Endothelial cell of umbilical vein (primary cell): Measurements from ENCODE around the gene PHF3. TPM values are rescaled to one million over a fixed set of nuclear protein-coding genes. Genes with fewer than 3 reads are reported as not detected.

Experiments
- BruUV-seq: library from RNA; stranded (reverse); fragments of 400-500 nt; replicated peaks from 2 replicates; lab custom pipeline; 2021; lab: Mats Ljungman, UMichigan
- CTCF ChIA-PET: fragments of 300-600, 350-600 bp; sonication (Branson Sonifier 250); formaldehyde crosslinking; loops from one replicate; lab custom pipeline; 2021; ENCODE audit warnings: antibody characterized with exemption, inconsistent platforms; lab: Charles Lee
- POLR2A ChIA-PET: fragments of 300-600, 350-600 bp; sonication (Branson Sonifier 250); formaldehyde crosslinking; loops from one replicate; lab custom pipeline; 2021; ENCODE audit warnings: antibody characterized with exemption, inconsistent platforms; lab: Charles Lee
- DNase-seq: peaks from one replicate; pipeline ENCODE4 v3.0.0-alpha.2; 2011; ENCODE audit warnings: low read depth, low spot score
- FAIRE-seq: peaks from 2 replicates; lab custom pipeline; 2011; peaks lifted over from hg19 to GRCh38; lab: Jason Lieb, UNC
- H2AFZ ChIP-seq: 2 replicates; pipeline ENCODE4 v1.6.0; 2012; ENCODE audit warnings: low read depth, low read length, control low read depth, inconsistent platforms
- H3K27ac ChIP-seq: 2 replicates; pipeline ENCODE4 v1.5.1; 2011; ENCODE audit warnings: low read depth, mild to moderate bottlenecking, control low read depth, low read length, moderate library complexity; ENCODE audit not compliant: insufficient read depth
- H3K27me3 ChIP-seq, 2 experiments: 2 replicates each; pipeline versions ENCODE4 v1.6.0 to v1.6.1; 2011; ENCODE audit warnings: low read length in 2 of 2, mixed read lengths in 1 of 2; ENCODE audit not compliant: control insufficient read depth in 2 of 2, insufficient read depth in 2 of 2
- H3K36me3 ChIP-seq, 2 experiments: 2 replicates in 1 of 2; 3 replicates in 1 of 2; pipeline ENCODE4 v1.5.1; 2011; ENCODE audit warnings: low read length in 2 of 2, mild to moderate bottlenecking in 1 of 2, moderate library complexity in 1 of 2; ENCODE audit not compliant: control insufficient read depth in 2 of 2, insufficient read depth in 2 of 2; ENCODE audit errors: extremely low read depth in 1 of 2
- H3K4me1 ChIP-seq: 3 replicates; pipeline ENCODE4 v1.5.1; 2011; ENCODE audit warnings: mild to moderate bottlenecking, low read length; ENCODE audit not compliant: control insufficient read depth, insufficient read depth; ENCODE audit errors: extremely low read depth
- H3K4me2 ChIP-seq: 2 replicates; pipeline ENCODE4 v1.6.1; 2011; ENCODE audit warnings: low read length, control low read depth, mixed read lengths; ENCODE audit not compliant: insufficient read depth
- H3K4me3 ChIP-seq, 3 experiments: fragments of 200-600 bp in 1 of 3; sonication (generic), shearing (Covaris generic) in 1 of 3; replicated peaks in 1 of 3; 2 replicates each; pipeline ENCODE4 v1.5.1; 2011 to 2016; ENCODE audit warnings: control low read depth in 3 of 3, low read length in 3 of 3, mild to moderate bottlenecking in 2 of 3, inconsistent platforms in 1 of 3, low read depth in 1 of 3, moderate library complexity in 1 of 3; ENCODE audit not compliant: insufficient read depth in 1 of 3
- H3K79me2 ChIP-seq: 2 replicates; pipeline ENCODE4 v1.6.0; 2012; ENCODE audit warnings: low read length, inconsistent platforms; ENCODE audit not compliant: control insufficient read depth, insufficient read depth
- H3K9ac ChIP-seq: replicated peaks from 2 replicates; pipeline ENCODE3; 2011; ENCODE audit warnings: low read length, control low read depth; ENCODE audit not compliant: insufficient read depth; ENCODE audit errors: extremely low read depth
- H3K9me1 ChIP-seq: replicated peaks from 3 replicates; pipeline ENCODE4 v1.6.0; 2011; ENCODE audit warnings: mild to moderate bottlenecking, low read length; ENCODE audit not compliant: control insufficient read depth, insufficient read depth; ENCODE audit errors: extremely low read depth
- H3K9me3 ChIP-seq: replicated peaks from 2 replicates; pipeline ENCODE4 v1.5.1; 2012; ENCODE audit warnings: low read length, inconsistent platforms; ENCODE audit not compliant: control insufficient read depth, insufficient read depth
- H4K20me1 ChIP-seq: replicated peaks from 2 replicates; pipeline ENCODE3; 2011; ENCODE audit warnings: mild to moderate bottlenecking, low read length; ENCODE audit not compliant: control insufficient read depth, insufficient read depth; ENCODE audit errors: extremely low read depth
- EZH2 ChIP-seq: IDR thresholded peaks from 2 replicates; pipeline ENCODE4 v1.6.1; 2012; ENCODE audit warnings: borderline replicate concordance, low read depth, mild to moderate bottlenecking, moderate library complexity, low read length, inconsistent platforms; ENCODE audit not compliant: severe bottlenecking
- FOS ChIP-seq: IDR thresholded peaks from 2 replicates; pipeline ENCODE4 v1.6.1; 2011; ENCODE audit warnings: mild to moderate bottlenecking, low read length, moderate library complexity, borderline replicate concordance; ENCODE audit not compliant: insufficient read depth
- GATA2 ChIP-seq: IDR thresholded peaks from 2 replicates; pipeline ENCODE4 v1.7.0; 2011; ENCODE audit warnings: low read depth, mild to moderate bottlenecking, moderate library complexity, mixed read lengths, low read length; ENCODE audit not compliant: insufficient read length, insufficient read depth
- JUN ChIP-seq: IDR thresholded peaks from 2 replicates; pipeline ENCODE4 v1.6.1; 2011; ENCODE audit warnings: borderline replicate concordance, low read depth; ENCODE audit not compliant: insufficient read length, insufficient read depth
- MAX ChIP-seq: IDR thresholded peaks from 2 replicates; pipeline ENCODE4 v1.6.1; 2011; ENCODE audit not compliant: insufficient read depth, insufficient read length
- MYC ChIP-seq: IDR thresholded peaks from one replicate; pipeline ENCODE4 v1.6.1; 2011; ENCODE audit warnings: mild to moderate bottlenecking, low read depth, low read length
- POLR2A ChIP-seq: IDR thresholded peaks from 2 replicates; pipeline ENCODE4 v1.6.1; 2012; ENCODE audit warnings: low read depth, mild to moderate bottlenecking, control low read depth, low read length
- POLR2AphosphoS5 ChIP-seq: IDR thresholded peaks from 2 replicates; pipeline ENCODE4 v1.6.1; 2012; ENCODE audit warnings: low read depth, mild to moderate bottlenecking, control low read depth, low read length, moderate library complexity; ENCODE audit not compliant: insufficient read depth
- dilution Hi-C: fragments of 300-500 bp; cut with MboI; formaldehyde crosslinking; loops from one replicate; pipeline ENCODE4 v1.15.0; 2019; ENCODE audit warnings: low sequenced_read_pairs; ENCODE audit not compliant: extremely low pct_ligation_motif_present
- intact Hi-C: fragments of 100-400 bp; cut with micrococcal nuclease; formaldehyde crosslinking; loops from one replicate; pipeline ENCODE4 v1.10.0; 2022
- polyA plus RNA-seq, 4 experiments: library from polyadenylated mRNA; depleted of rRNA in 3 of 4; stranded (reverse) in 3 of 4; unstranded in 1 of 4; fragments of >200 nt; gene quantifications; 2 replicates each; pipeline versions ENCODE4 v1.2.1 to v1.2.3, GENCODE V29; 2011 to 2012; ENCODE audit warnings: missing spikeins in 1 of 4
- total RNA-seq: library from RNA; stranded (reverse); gene quantifications from 2 replicates; pipeline ENCODE4 v1.2.3, GENCODE V29; 2021
- TF ChIP-seq, protein P1 (sequence below), 2 donors: IDR thresholded peaks; 1 replicate in 1 of 2; 2 replicates in 1 of 2; pipeline ENCODE4 v1.5.1; 2011; ENCODE audit warnings: low read length in 2 of 2, mild to moderate bottlenecking in 2 of 2, moderate library complexity in 2 of 2, control low read depth in 1 of 2, inconsistent platforms in 1 of 2, low read depth in 1 of 2; ENCODE audit not compliant: insufficient read depth in 1 of 2; ENCODE audit errors: extremely low read depth in 1 of 2

The PHF3 gene
- total and polyA plus RNA-seq, 2 donors (not counting 3 experiments of a cell fraction or from before 2014, with no cell fraction given) = 4.6 to 29.6 TPM

- Histone ChIP-seq H3K9me3 (no peaks in the 10 kb centered on the region), H3K36me3 (peaks cover 0 to 2% of the 10 kb centered on the region in 2 experiments), H4K20me1 (peaks cover 4% of the 10 kb centered on the region), H3K79me2 (peaks cover 51% of the 10 kb centered on the region), H3K4me3 (no peak overlapping the region), H3K27me3 (no peaks in the 10 kb centered on the region), H2AFZ (no peak overlapping the region), H3K4me1 (peaks cover 15% of the 10 kb centered on the region), H3K4me2 (peak overlapping the region; percentile 29), H3K9me1 (peaks cover 3% of the 10 kb centered on the region), H3K9ac (no peak overlapping the region), H3K27ac (peak overlapping the region; percentile 40)
- FAIRE-seq (peak; percentile 76), DNase-seq (peak; percentile 69)
- intact Hi-C loops = no loop called here
- dilution Hi-C loops = no loop called here
- no TSS peak for BruUV-seq
- peak; percentile 72 for TF ChIP-seq FOS
- TF ChIP-seq MYC = no peak
- TF ChIP-seq JUN = peak; percentile 21
- TF ChIP-seq, protein P1, sequence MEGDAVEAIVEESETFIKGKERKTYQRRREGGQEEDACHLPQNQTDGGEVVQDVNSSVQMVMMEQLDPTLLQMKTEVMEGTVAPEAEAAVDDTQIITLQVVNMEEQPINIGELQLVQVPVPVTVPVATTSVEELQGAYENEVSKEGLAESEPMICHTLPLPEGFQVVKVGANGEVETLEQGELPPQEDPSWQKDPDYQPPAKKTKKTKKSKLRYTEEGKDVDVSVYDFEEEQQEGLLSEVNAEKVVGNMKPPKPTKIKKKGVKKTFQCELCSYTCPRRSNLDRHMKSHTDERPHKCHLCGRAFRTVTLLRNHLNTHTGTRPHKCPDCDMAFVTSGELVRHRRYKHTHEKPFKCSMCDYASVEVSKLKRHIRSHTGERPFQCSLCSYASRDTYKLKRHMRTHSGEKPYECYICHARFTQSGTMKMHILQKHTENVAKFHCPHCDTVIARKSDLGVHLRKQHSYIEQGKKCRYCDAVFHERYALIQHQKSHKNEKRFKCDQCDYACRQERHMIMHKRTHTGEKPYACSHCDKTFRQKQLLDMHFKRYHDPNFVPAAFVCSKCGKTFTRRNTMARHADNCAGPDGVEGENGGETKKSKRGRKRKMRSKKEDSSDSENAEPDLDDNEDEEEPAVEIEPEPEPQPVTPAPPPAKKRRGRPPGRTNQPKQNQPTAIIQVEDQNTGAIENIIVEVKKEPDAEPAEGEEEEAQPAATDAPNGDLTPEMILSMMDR (IDR thresholded peaks at IDR 0.05; ENCODE audit: extremely low read depth in 1 of 2, insufficient read depth in 1 of 2, low read depth in 1 of 2, low read length in 2 of 2) = no peak
- TF ChIP-seq POLR2AphosphoS5 = no peak
- TF ChIP-seq POLR2A = no peak
- TF ChIP-seq EZH2 = no peak
- TF ChIP-seq MAX = no peak
- TF ChIP-seq GATA2 = peak; percentile 50
- ChIA-PET POLR2A (interaction anchor here (1.5 kb wide), 1 partner anchor 27 kb away, joined by 3 read pairs; the partner anchor contains the start of gene PHF3), CTCF (interaction anchor here (0.9 to 3.0 kb wide), 6 partner anchors 9 to 65 kb away, joined by 3 to 11 read pairs (median 4); no protein-coding TSS in a partner anchor)
Measured at GRCh38 chr6:63663147-63663955, 27.7 kb downstream of the PHF3 start.
